GM23248 (cell line): Measurements from ENCODE around the gene MX2. TPM values are rescaled to one million over a fixed set of nuclear protein-coding genes. Genes with fewer than 3 reads are reported as not detected.

Experiments
- DNase-seq: peaks from one replicate; pipeline ENCODE4 v3.0.0-alpha.2; 2015
- H2AFZ ChIP-seq: fragments of 200-600 bp; sonication (generic); 2 replicates; pipeline ENCODE4 v1.6.1; 2016; ENCODE audit warnings: antibody characterized with exemption
- H3F3A ChIP-seq: fragments of 200-600 bp; sonication (generic); 2 replicates; pipeline ENCODE4 v1.6.1; 2016; ENCODE audit warnings: mild to moderate bottlenecking, antibody characterized with exemption, mixed run types; ENCODE audit not compliant: insufficient read depth
- H3K27ac ChIP-seq: fragments of 200-600 bp; sonication (generic); 2 replicates; pipeline ENCODE4 v1.5.1; 2016; ENCODE audit warnings: mild to moderate bottlenecking
- H3K27me3 ChIP-seq: fragments of 200-600 bp; sonication (generic); replicated peaks from 2 replicates; pipeline ENCODE4 v1.6.1; 2016; ENCODE audit warnings: mild to moderate bottlenecking; ENCODE audit not compliant: insufficient read depth
- H3K36me3 ChIP-seq: fragments of 200-600 bp; sonication (generic); 2 replicates; pipeline ENCODE4 v1.6.1; 2016; ENCODE audit warnings: low read depth, mild to moderate bottlenecking
- H3K4me1 ChIP-seq: fragments of 200-600 bp; sonication (generic); 2 replicates; pipeline ENCODE4 v1.6.1; 2016; ENCODE audit warnings: mild to moderate bottlenecking; ENCODE audit not compliant: insufficient read depth
- H3K4me2 ChIP-seq: fragments of 200-600 bp; sonication (generic); one replicate; pipeline ENCODE4 v1.6.1; 2016; ENCODE audit warnings: mild to moderate bottlenecking; ENCODE audit not compliant: unreplicated experiment
- H3K4me3 ChIP-seq: fragments of 200-600 bp; sonication (generic); 2 replicates; pipeline ENCODE4 v1.5.1; 2016; ENCODE audit warnings: mild to moderate bottlenecking
- H3K79me2 ChIP-seq: fragments of 200-600 bp; sonication (generic); 2 replicates; pipeline ENCODE4 v1.6.1; 2016; ENCODE audit warnings: mild to moderate bottlenecking; ENCODE audit not compliant: insufficient read depth
- H3K9ac ChIP-seq: fragments of 200-600 bp; sonication (generic); 2 replicates; pipeline ENCODE4 v1.6.1; 2016; ENCODE audit warnings: mild to moderate bottlenecking
- H3K9me2 ChIP-seq: fragments of 200-600 bp; sonication (generic); 2 replicates; pipeline ENCODE4 v1.6.1; 2016; ENCODE audit warnings: mixed run types, mild to moderate bottlenecking, moderate library complexity; ENCODE audit not compliant: insufficient read depth
- H3K9me3 ChIP-seq: fragments of 200-600 bp; sonication (generic); one replicate; pipeline ENCODE4 v1.6.1; 2017; ENCODE audit warnings: low read depth
- H4K20me1 ChIP-seq: fragments of 200-600 bp; sonication (generic); 2 replicates; pipeline ENCODE4 v1.6.0; 2016; ENCODE audit not compliant: insufficient read depth
- EZH2 ChIP-seq: fragments of 200-600 bp; sonication (generic); IDR thresholded peaks from 2 replicates; pipeline ENCODE4 v1.6.1; 2018; ENCODE audit warnings: antibody characterized with exemption, mild to moderate bottlenecking; ENCODE audit not compliant: insufficient read depth, poor library complexity, severe bottlenecking
- EZH2phosphoT487 ChIP-seq: fragments of 200-600 bp; sonication (generic); IDR thresholded peaks from 2 replicates; pipeline ENCODE4 v1.6.1; 2018; ENCODE audit warnings: antibody characterized with exemption, moderate library complexity, mild to moderate bottlenecking, low read depth; ENCODE audit not compliant: insufficient read depth
- WGBS, 2 experiments: methylation state at CpG; one replicate each; pipeline ENCODE4 v1.1.6; 2015 to 2017; ENCODE audit warnings: low lambda C conversion rate in 2 of 2, low coverage in 1 of 2; ENCODE audit errors: missing lambda C conversion rate in 2 of 2; 5-methylcytosine and 5-hydroxymethylcytosine counted together
- in situ Hi-C: fragments of 300-500 bp; cut with MboI; formaldehyde crosslinking; loops from 2 replicates; pipeline ENCODE4 v1.15.0; 2020
- polyA plus RNA-seq: library from polyadenylated mRNA; unstranded; fragments of >200 nt; fragmentation: Nextera tagmentation; extraction: Ambion mirVana; gene quantifications from 2 replicates; pipeline ENCODE4 v1.2.1, GENCODE V29; 2016
- total RNA-seq: library from RNA; depleted of rRNA; stranded (reverse); fragments of >200 nt; shearing (Covaris generic); gene quantifications from 2 replicates; pipeline ENCODE4 v1.2.3, GENCODE V29; 2014

MX2 gene
- total and polyA plus RNA-seq, 2 experiments from 2014 or later = 0.54 to 0.85 TPM

- no peak overlapping the region for H3K9ac ChIP-seq
- TF ChIP-seq EZH2 (no peak), EZH2phosphoT487 (no peak)
- no peak overlapping the region for H3K27ac ChIP-seq
- H4K20me1 ChIP-seq = no peaks in the 10 kb centered on the region
- no peaks in the 10 kb centered on the region for H3K36me3 ChIP-seq
- no peak overlapping the region for H3K4me3 ChIP-seq
- no peaks in the 10 kb centered on the region for H3K9me3 ChIP-seq
- in situ Hi-C loops = no loop called here
- H3K27me3 ChIP-seq = no peaks in the 10 kb centered on the region
- no peak for DNase-seq
- H3K4me1 ChIP-seq = no peaks in the 10 kb centered on the region
- H3K9me2 ChIP-seq = no peaks in the 10 kb centered on the region
- 53 to 59% methylated on average over 2 of the region's 2 CpGs for WGBS, 2 experiments
- H2AFZ ChIP-seq = no peak overlapping the region
- H3F3A ChIP-seq = no peaks in the 10 kb centered on the region
- no peaks in the 10 kb centered on the region for H3K79me2 ChIP-seq
- no peak overlapping the region for H3K4me2 ChIP-seq
Observed at GRCh38 chr21:41437729-41438128, 75.9 kb downstream of the MX2 start.

GRCh38 chr21:41438425-41439113 lies 76.7 kb downstream of the MX2 start:
- TF ChIP-seq EZH2 (no peak), EZH2phosphoT487 (no peak)
- Histone ChIP-seq H3K9me3 (no peaks in the 10 kb centered on the region), H3K9me2 (no peaks in the 10 kb centered on the region), H3K4me3 (no peak overlapping the region), H2AFZ (no peak overlapping the region), H3F3A (no peaks in the 10 kb centered on the region), H4K20me1 (no peaks in the 10 kb centered on the region), H3K27ac (no peak overlapping the region), H3K4me1 (no peaks in the 10 kb centered on the region), H3K4me2 (no peak overlapping the region), H3K79me2 (no peaks in the 10 kb centered on the region), H3K27me3 (no peaks in the 10 kb centered on the region), H3K36me3 (no peaks in the 10 kb centered on the region), H3K9ac (no peak overlapping the region)
- WGBS, 2 experiments = 67 to 69% methylated on average over 13 of the region's 13 CpGs
- no peak for DNase-seq
- in situ Hi-C loops = no loop called here

- Histone ChIP-seq H3K27me3 (no peaks in the 10 kb centered on the region), H3K79me2 (no peaks in the 10 kb centered on the region), H3F3A (no peaks in the 10 kb centered on the region), H3K4me3 (no peak overlapping the region), H3K4me2 (no peak overlapping the region), H3K9me2 (no peaks in the 10 kb centered on the region), H3K36me3 (no peaks in the 10 kb centered on the region), H3K4me1 (no peaks in the 10 kb centered on the region), H3K9me3 (no peaks in the 10 kb centered on the region), H2AFZ (no peak overlapping the region), H3K9ac (no peak overlapping the region), H4K20me1 (no peaks in the 10 kb centered on the region), H3K27ac (no peak overlapping the region)
- 52 to 67% methylated on average over 4 of the region's 4 CpGs for WGBS, 2 experiments
- in situ Hi-C loops = no loop called here
- no peak for TF ChIP-seq EZH2
- TF ChIP-seq EZH2phosphoT487 = no peak
- DNase-seq = no peak
Observed at GRCh38 chr21:41439248-41439647, 77.4 kb downstream of the MX2 start.

- Histone ChIP-seq H3K9me2 (no peaks in the 10 kb centered on the region), H3K27ac (no peak overlapping the region), H3K4me1 (no peaks in the 10 kb centered on the region), H2AFZ (no peak overlapping the region), H3K4me2 (no peak overlapping the region), H3F3A (no peaks in the 10 kb centered on the region), H3K9me3 (no peaks in the 10 kb centered on the region), H3K9ac (no peak overlapping the region), H4K20me1 (no peaks in the 10 kb centered on the region), H3K4me3 (no peak overlapping the region), H3K27me3 (no peaks in the 10 kb centered on the region), H3K36me3 (no peaks in the 10 kb centered on the region), H3K79me2 (no peaks in the 10 kb centered on the region)
- 89 to 90% methylated on average over 14 of the region's 14 CpGs for WGBS, 2 experiments
- in situ Hi-C loops = no loop called here
- no peak for TF ChIP-seq EZH2phosphoT487
- no peak for TF ChIP-seq EZH2
- DNase-seq = no peak
Observed at GRCh38 chr21:41441546-41441945, 79.7 kb downstream of the MX2 start.
